HepG2 (cell line): ENCODE measurements around the gene PIEZO1. TPM values are rescaled to one million over a fixed set of nuclear protein-coding genes. Genes with fewer than 3 reads are reported as not detected.

Experiments used
- BCL3 ChIP-seq: sonication (generic); formaldehyde crosslinking; IDR thresholded peaks from 2 replicates; pipeline ENCODE4 v1.5.1; 2020; ENCODE audit warnings: mild to moderate bottlenecking, missing genetic modification reagents, moderate library complexity
- BHLHE40 ChIP-seq: IDR thresholded peaks from 2 replicates; pipeline ENCODE4 v1.6.1; 2011; ENCODE audit warnings: low read length, improper control_type of control experiment
- CENPBD1 ChIP-seq: sonication (generic); formaldehyde crosslinking; IDR thresholded peaks from 2 replicates; pipeline ENCODE4 v1.8.0; 2022; ENCODE audit warnings: missing genetic modification reagents, low read depth, mild to moderate bottlenecking, borderline replicate concordance
- DMAP1 ChIP-seq: IDR thresholded peaks from 2 replicates; pipeline ENCODE4 v1.6.1; 2016
- IKZF5 ChIP-seq: IDR thresholded peaks from 2 replicates; pipeline ENCODE4 v1.6.1; 2018; ENCODE audit warnings: missing genetic modification reagents, mild to moderate bottlenecking, missing compliant biosample characterization
- KLF11 ChIP-seq: IDR thresholded peaks from 2 replicates; pipeline ENCODE4 v1.6.1; 2016; ENCODE audit warnings: missing compliant biosample characterization
- MAFK ChIP-seq, 2 experiments: IDR thresholded peaks in 1 of 2; conservative IDR thresholded peaks in 1 of 2; 2 replicates each; pipeline ENCODE4 v1.6.1; 2011; ENCODE audit warnings: improper control_type of control experiment in 2 of 2, low read length in 2 of 2
- PAF1 ChIP-seq: IDR thresholded peaks from 2 replicates; pipeline ENCODE4 v1.6.1; 2016; ENCODE audit warnings: missing genetic modification reagents, missing compliant biosample characterization
- PAXIP1 ChIP-seq: sonication (generic); formaldehyde crosslinking; conservative IDR thresholded peaks from 2 replicates; pipeline ENCODE4 v1.4.0; 2020; ENCODE audit warnings: mild to moderate bottlenecking, missing genetic modification reagents, moderate library complexity
- SKIL ChIP-seq: sonication (generic); formaldehyde crosslinking; IDR thresholded peaks from 2 replicates; pipeline ENCODE4 v1.8.0; 2022; ENCODE audit warnings: missing genetic modification reagents, mild to moderate bottlenecking, moderate library complexity, borderline replicate concordance
- SMAD3 ChIP-seq: sonication (generic); formaldehyde crosslinking; IDR thresholded peaks from 2 replicates; pipeline ENCODE4 v1.4.0; 2020; ENCODE audit warnings: missing genetic modification reagents
- SP140L ChIP-seq: sonication (generic); formaldehyde crosslinking; IDR thresholded peaks from 2 replicates; pipeline ENCODE4 v1.4.0; 2020; ENCODE audit warnings: missing genetic modification reagents, borderline replicate concordance
- TFDP2 ChIP-seq: sonication (generic); formaldehyde crosslinking; IDR thresholded peaks from 2 replicates; pipeline ENCODE4 v1.4.0; 2020; ENCODE audit warnings: missing genetic modification reagents
- ZFP82 ChIP-seq: sonication (generic); formaldehyde crosslinking; IDR thresholded peaks from 2 replicates; pipeline ENCODE4 v1.5.1; 2020; ENCODE audit warnings: mild to moderate bottlenecking, missing genetic modification reagents, borderline replicate concordance
- ZNF337 ChIP-seq: sonication (generic); formaldehyde crosslinking; IDR thresholded peaks from 2 replicates; pipeline ENCODE4 v1.5.1; 2020; ENCODE audit warnings: missing genetic modification reagents, low read depth, mild to moderate bottlenecking, borderline replicate concordance
- ZNF33A ChIP-seq: sonication (generic); formaldehyde crosslinking; IDR thresholded peaks from 2 replicates; pipeline ENCODE4 v1.5.1; 2020; ENCODE audit warnings: missing genetic modification reagents, mild to moderate bottlenecking, moderate library complexity, borderline replicate concordance
- ZNF33B ChIP-seq: sonication (generic); formaldehyde crosslinking; IDR thresholded peaks from 2 replicates; pipeline ENCODE4 v1.5.1; 2020; ENCODE audit warnings: mild to moderate bottlenecking, missing genetic modification reagents
- ZNF720 ChIP-seq: sonication (generic); formaldehyde crosslinking; IDR thresholded peaks from 2 replicates; pipeline ENCODE4 v1.4.0; 2020; ENCODE audit warnings: missing genetic modification reagents
- ZSCAN9 ChIP-seq: IDR thresholded peaks from 2 replicates; pipeline ENCODE4 v1.6.1; 2016; ENCODE audit warnings: borderline replicate concordance
- polyA plus RNA-seq, 8 experiments: library from polyadenylated mRNA; depleted of rRNA in 3 of 8; stranded (reverse) in 7 of 8; unstranded in 1 of 8; fragments of >200 nt; fragmentation: Illumina TruSeq in 4 of 8; extraction: Trizol in 4 of 8; gene quantifications; 2 replicates each; pipeline versions ENCODE4 v1.2.1 to v1.2.3, GENCODE V29; 2011 to 2016; ENCODE audit warnings: low read depth in 4 of 8, missing spikeins in 1 of 8, mixed read lengths in 1 of 8; ENCODE audit not compliant: insufficient read depth in 1 of 8
- total RNA-seq, 5 experiments: library from RNA; depleted of rRNA; stranded (reverse); fragments of >200 nt; fragmentation: Illumina TruSeq; extraction: Trizol; gene quantifications; 2 replicates each; pipeline ENCODE4 v1.2.3, GENCODE V29; 2016; ENCODE audit warnings: low read depth in 1 of 5

PIEZO1 gene
- total and polyA plus RNA-seq, 2 of the 13 experiments (the other 11 are each of a cell fraction or from before 2014, with no cell fraction given) = 67.9 to 85.0 TPM

- no peak for TF ChIP-seq PAXIP1 (CRISPR knock-in tag)
- no peak for TF ChIP-seq MAFK (conservative IDR thresholded peaks at IDR 0.05 in 1 of 2, IDR thresholded peaks at IDR 0.05 in 1 of 2; ENCODE audit: low read length in 2 of 2)
- TF ChIP-seq BCL3 (CRISPR knock-in tag) = 0 out of 2 replicates have a peak, but pooled peaks have one; percentile 75
- TF ChIP-seq ZFP82 (CRISPR knock-in tag) = no peak
- TF ChIP-seq BHLHE40 = peak; percentile 59; the same call in 1 of the 2 replicates
- TF ChIP-seq ZNF720 (CRISPR knock-in tag) = no peak
- TF ChIP-seq PAF1 (CRISPR knock-in tag) = no peak
- TF ChIP-seq SP140L = no peak
- TF ChIP-seq ZSCAN9 (CRISPR knock-in tag) = no peak
- TF ChIP-seq KLF11 = no peak
- peak; percentile 70; the same call in 1 of the 2 replicates for TF ChIP-seq DMAP1
- no peak for TF ChIP-seq CENPBD1 (CRISPR knock-in tag)
- no peak for TF ChIP-seq SMAD3
- no peak for TF ChIP-seq ZNF337 (CRISPR knock-in tag)
- TF ChIP-seq TFDP2 (CRISPR knock-in tag) = 0 out of 2 replicates have a peak, but pooled peaks have one; percentile 30
- TF ChIP-seq SKIL (CRISPR knock-in tag) = no peak
- TF ChIP-seq ZNF33B (CRISPR knock-in tag) = 0 out of 2 replicates have a peak, but pooled peaks have one; percentile 23
- peak; percentile 30; the same call in 1 of the 2 replicates for TF ChIP-seq IKZF5 (CRISPR knock-in tag)
- no peak for TF ChIP-seq ZNF33A (CRISPR knock-in tag)
Observed at GRCh38 chr16:88737298-88738150, 47.5 kb downstream of the PIEZO1 start (continued).
